Suprapubic skin (tissue), 4 donors: ENCODE results near the gene XXYLT1. TPM values are rescaled to one million over a fixed set of nuclear protein-coding genes. Genes with fewer than 3 reads are reported as not detected.

ENCODE experiments used
- DNase-seq, 2 donors: peaks; one replicate each; pipeline ENCODE4 v3.0.0-alpha.2; 2019; ENCODE audit warnings: low spot score in 2 of 2
- H3K27ac ChIP-seq: fragments of 200-600 bp; sonication (generic); one replicate; pipeline ENCODE4 v1.5.1; 2019
- H3K27me3 ChIP-seq: fragments of 200-600 bp; sonication (generic); one replicate; pipeline ENCODE4 v1.5.1; 2019
- H3K36me3 ChIP-seq: fragments of 200-600 bp; sonication (generic); one replicate; pipeline ENCODE4 v1.5.1; 2019
- H3K4me1 ChIP-seq: fragments of 200-600 bp; sonication (generic); one replicate; pipeline ENCODE4 v1.5.1; 2019
- H3K4me3 ChIP-seq: fragments of 200-600 bp; sonication (generic); one replicate; pipeline ENCODE4 v1.5.1; 2019; ENCODE audit warnings: mild to moderate bottlenecking
- H3K9me3 ChIP-seq: fragments of 200-600 bp; sonication (generic); one replicate; pipeline ENCODE4 v1.5.1; 2019
- EP300 ChIP-seq: sonication (generic); formaldehyde crosslinking; IDR thresholded peaks from one replicate; pipeline ENCODE4 v1.6.1; 2017; ENCODE audit warnings: antibody characterized with exemption
- POLR2A ChIP-seq, 2 donors: fragments of 450-650 bp; IDR thresholded peaks; one replicate each; pipeline ENCODE4 v1.6.1; 2017; ENCODE audit warnings: antibody characterized with exemption in 2 of 2, mild to moderate bottlenecking in 2 of 2, moderate library complexity in 2 of 2
- POLR2AphosphoS5 ChIP-seq, 3 donors: sonication (generic); formaldehyde crosslinking; IDR thresholded peaks; one replicate each; pipeline ENCODE4 v1.6.1; 2017; ENCODE audit warnings: antibody characterized with exemption in 3 of 3
- WGBS: methylation state at CpG from one replicate; pipeline ENCODE4 v1.1.5; 2018; 5-methylcytosine and 5-hydroxymethylcytosine counted together
- total RNA-seq, 4 donors: library from RNA; depleted of rRNA; stranded (reverse); fragments of >200 nt; gene quantifications; one replicate each; pipeline ENCODE4 v1.1.0, GENCODE V29; 2016
- TF ChIP-seq, protein P1 (sequence below), 2 donors: fragments of 200-600 bp in 1 of 2; fragments of 450-650 bp in 1 of 2; sonication (generic) in 1 of 2; IDR thresholded peaks; one replicate each; pipeline ENCODE4 v1.5.1; 2016 to 2019; ENCODE audit warnings: antibody characterized with exemption in 2 of 2, mild to moderate bottlenecking in 1 of 2, moderate library complexity in 1 of 2

The XXYLT1 gene
- total RNA-seq, 4 donors from 2014 or later = 8.0 to 19.4 (median 13.2) TPM

DNA sequence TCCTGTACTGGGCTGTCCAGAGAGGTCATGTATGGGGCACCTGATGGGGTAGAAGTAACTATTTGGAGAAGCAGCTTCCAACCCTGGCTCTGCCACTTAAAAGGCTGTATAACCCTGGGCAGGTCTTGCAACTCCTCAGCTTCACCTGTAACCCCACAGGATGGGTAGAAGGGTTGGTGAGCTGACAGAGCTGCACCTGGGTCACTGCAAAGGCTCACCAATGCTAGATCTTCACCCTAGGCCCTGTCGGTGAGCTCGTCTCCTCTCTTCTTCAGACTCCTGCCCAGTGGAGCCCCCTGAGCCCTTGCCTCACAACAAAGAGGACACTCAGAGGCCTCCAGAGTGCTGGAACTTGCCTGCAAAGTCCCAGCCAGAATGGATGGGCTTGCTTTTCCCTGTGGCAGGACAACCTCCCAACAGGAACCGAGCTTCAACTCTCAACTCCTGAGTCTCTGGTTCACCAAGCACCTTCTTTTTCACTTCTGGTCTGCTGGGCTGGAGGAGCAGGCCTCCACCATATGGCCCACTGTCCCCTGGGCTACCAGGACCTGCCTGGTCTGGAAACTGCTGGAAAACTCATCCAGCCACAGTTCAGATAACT lies 45.9 kb downstream of the XXYLT1 start:
- Histone ChIP-seq H3K27ac (peak overlapping the region; percentile 83), H3K27me3 (no peaks in the 10 kb centered on the region), H3K4me1 (peaks cover 32% of the 10 kb centered on the region), H3K36me3 (no peaks in the 10 kb centered on the region), H3K9me3 (no peaks in the 10 kb centered on the region), H3K4me3 (no peak overlapping the region)
- 100% methylated on average over 2 of the region's 3 CpGs for WGBS
- peak; percentile 15 to 64 for DNase-seq
- TF ChIP-seq, protein P1, sequence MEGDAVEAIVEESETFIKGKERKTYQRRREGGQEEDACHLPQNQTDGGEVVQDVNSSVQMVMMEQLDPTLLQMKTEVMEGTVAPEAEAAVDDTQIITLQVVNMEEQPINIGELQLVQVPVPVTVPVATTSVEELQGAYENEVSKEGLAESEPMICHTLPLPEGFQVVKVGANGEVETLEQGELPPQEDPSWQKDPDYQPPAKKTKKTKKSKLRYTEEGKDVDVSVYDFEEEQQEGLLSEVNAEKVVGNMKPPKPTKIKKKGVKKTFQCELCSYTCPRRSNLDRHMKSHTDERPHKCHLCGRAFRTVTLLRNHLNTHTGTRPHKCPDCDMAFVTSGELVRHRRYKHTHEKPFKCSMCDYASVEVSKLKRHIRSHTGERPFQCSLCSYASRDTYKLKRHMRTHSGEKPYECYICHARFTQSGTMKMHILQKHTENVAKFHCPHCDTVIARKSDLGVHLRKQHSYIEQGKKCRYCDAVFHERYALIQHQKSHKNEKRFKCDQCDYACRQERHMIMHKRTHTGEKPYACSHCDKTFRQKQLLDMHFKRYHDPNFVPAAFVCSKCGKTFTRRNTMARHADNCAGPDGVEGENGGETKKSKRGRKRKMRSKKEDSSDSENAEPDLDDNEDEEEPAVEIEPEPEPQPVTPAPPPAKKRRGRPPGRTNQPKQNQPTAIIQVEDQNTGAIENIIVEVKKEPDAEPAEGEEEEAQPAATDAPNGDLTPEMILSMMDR (IDR thresholded peaks at IDR 0.05) = no peak
- TF ChIP-seq EP300 (no peak), POLR2A (IDR thresholded peaks at IDR 0.05) (no peak), POLR2AphosphoS5 (IDR thresholded peaks at IDR 0.05) (no peak)

GRCh38 chr3:195224156-195224979 lies 46.6 kb downstream of the XXYLT1 start:
- DNase-seq = peak; percentile 48 to 57
- TF ChIP-seq EP300 (no peak), POLR2A (IDR thresholded peaks at IDR 0.05) (no peak), POLR2AphosphoS5 (IDR thresholded peaks at IDR 0.05) (no peak)
- TF ChIP-seq, protein P1 (IDR thresholded peaks at IDR 0.05) = no peak
- 85% methylated on average over 10 of the region's 12 CpGs for WGBS
- Histone ChIP-seq H3K4me3 (no peak overlapping the region), H3K27me3 (no peaks in the 10 kb centered on the region), H3K4me1 (peaks cover 35% of the 10 kb centered on the region), H3K27ac (peak overlapping the region; percentile 83), H3K9me3 (no peaks in the 10 kb centered on the region), H3K36me3 (no peaks in the 10 kb centered on the region)

GRCh38 chr3:195221876-195222617 lies 48.9 kb downstream of the XXYLT1 start:
- Histone ChIP-seq H3K27ac (peak overlapping the region; percentile 40), H3K36me3 (no peaks in the 10 kb centered on the region), H3K4me1 (peaks cover 36% of the 10 kb centered on the region), H3K9me3 (no peaks in the 10 kb centered on the region), H3K4me3 (no peak overlapping the region), H3K27me3 (no peaks in the 10 kb centered on the region)
- DNase-seq = peak in 1 of 2 donors; percentile 74
- 85% methylated on average over 14 of the region's 15 CpGs for WGBS
- TF ChIP-seq POLR2AphosphoS5 (IDR thresholded peaks at IDR 0.05) (no peak), EP300 (no peak), POLR2A (IDR thresholded peaks at IDR 0.05) (no peak)
- TF ChIP-seq, protein P1 (IDR thresholded peaks at IDR 0.05) = no peak

GRCh38 chr3:195221015-195221853 lies 49.7 kb downstream of the XXYLT1 start:
- Histone ChIP-seq H3K27me3 (no peaks in the 10 kb centered on the region), H3K4me3 (no peak overlapping the region), H3K4me1 (peaks cover 36% of the 10 kb centered on the region), H3K27ac (no peak overlapping the region), H3K9me3 (no peaks in the 10 kb centered on the region), H3K36me3 (no peaks in the 10 kb centered on the region)
- TF ChIP-seq, protein P1 (IDR thresholded peaks at IDR 0.05) = no peak
- TF ChIP-seq EP300 = no peak
- TF ChIP-seq POLR2AphosphoS5 (IDR thresholded peaks at IDR 0.05) = no peak
- no peak for TF ChIP-seq POLR2A (IDR thresholded peaks at IDR 0.05)
- WGBS = 67% methylated on average over 9 of the region's 9 CpGs
- peak in 1 of 2 donors; percentile 68 for DNase-seq
